Gastroesophageal sphincter (tissue), 3 donors: ENCODE measurements around the gene ZNG1F.
"Not testable (repeated sequence)": the region's sequence is repeated elsewhere in the genome, so short reads cannot be mapped to it uniquely, and the experiment has no call there.

ENCODE experiments used
- EP300 ChIP-seq: sonication (generic); formaldehyde crosslinking; IDR thresholded peaks from one replicate; pipeline ENCODE4 v1.6.1; 2017; ENCODE audit warnings: antibody characterized with exemption, mild to moderate bottlenecking
- POLR2A ChIP-seq, 2 donors: fragments of 450-650 bp; IDR thresholded peaks; one replicate each; pipeline ENCODE4 v1.6.1; 2017; ENCODE audit warnings: antibody characterized with exemption in 2 of 2, mild to moderate bottlenecking in 2 of 2, moderate library complexity in 1 of 2
- POLR2AphosphoS5 ChIP-seq: sonication (generic); formaldehyde crosslinking; IDR thresholded peaks from one replicate; pipeline ENCODE4 v1.6.1; 2017; ENCODE audit warnings: antibody characterized with exemption
- TF ChIP-seq, protein P1 (sequence below), 4 experiments: fragments of 200-600 bp in 2 of 4; fragments of 450-650 bp in 2 of 4; sonication (generic) in 1 of 4; IDR thresholded peaks; one replicate each; pipeline ENCODE4 v1.5.1; 2017 to 2019; ENCODE audit warnings: antibody characterized with exemption in 4 of 4, mild to moderate bottlenecking in 2 of 4, moderate library complexity in 2 of 4

DNA sequence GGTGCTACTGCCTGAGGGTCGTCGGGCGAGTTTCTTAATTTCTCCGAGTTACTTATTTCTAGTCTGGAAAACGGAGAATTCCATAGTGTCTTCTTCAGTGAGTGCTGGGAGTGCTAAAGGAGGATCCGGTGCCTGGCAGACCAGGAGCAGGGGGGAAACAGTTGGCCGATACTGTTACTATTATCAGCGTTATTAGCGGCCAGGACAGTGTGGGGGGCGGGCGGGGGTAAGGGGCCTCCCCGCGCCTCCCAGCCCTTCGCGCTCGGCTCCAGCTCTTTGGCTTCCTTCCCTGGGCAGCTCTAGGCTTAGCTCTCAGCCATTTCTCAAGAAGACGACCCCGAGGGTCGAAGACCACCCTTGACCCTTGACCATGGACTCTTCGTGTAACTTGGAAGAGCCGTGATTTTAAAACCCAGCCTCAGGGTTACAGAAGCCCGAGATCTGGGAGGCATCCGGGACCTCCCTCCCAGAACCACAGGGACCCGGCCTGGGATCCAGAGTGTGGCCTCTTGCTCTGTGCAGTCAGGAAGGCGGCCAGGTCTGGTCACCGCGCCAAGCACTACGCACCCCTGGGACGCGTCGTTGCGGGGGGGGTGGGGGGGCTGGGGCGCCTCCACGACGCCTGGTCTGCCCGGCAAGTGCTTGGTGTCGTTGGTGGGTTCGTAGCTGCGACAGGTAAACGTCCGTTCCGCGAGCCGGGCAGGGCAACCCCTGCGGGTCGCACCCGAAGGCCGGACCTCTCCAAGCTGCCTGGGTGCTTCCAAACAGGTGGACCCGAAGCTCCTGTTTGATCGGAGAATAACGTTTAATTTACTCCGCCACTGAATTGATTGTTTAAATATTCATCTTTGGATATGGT is 64.6 kb downstream of the ZNG1F start:
- TF ChIP-seq, protein P1, sequence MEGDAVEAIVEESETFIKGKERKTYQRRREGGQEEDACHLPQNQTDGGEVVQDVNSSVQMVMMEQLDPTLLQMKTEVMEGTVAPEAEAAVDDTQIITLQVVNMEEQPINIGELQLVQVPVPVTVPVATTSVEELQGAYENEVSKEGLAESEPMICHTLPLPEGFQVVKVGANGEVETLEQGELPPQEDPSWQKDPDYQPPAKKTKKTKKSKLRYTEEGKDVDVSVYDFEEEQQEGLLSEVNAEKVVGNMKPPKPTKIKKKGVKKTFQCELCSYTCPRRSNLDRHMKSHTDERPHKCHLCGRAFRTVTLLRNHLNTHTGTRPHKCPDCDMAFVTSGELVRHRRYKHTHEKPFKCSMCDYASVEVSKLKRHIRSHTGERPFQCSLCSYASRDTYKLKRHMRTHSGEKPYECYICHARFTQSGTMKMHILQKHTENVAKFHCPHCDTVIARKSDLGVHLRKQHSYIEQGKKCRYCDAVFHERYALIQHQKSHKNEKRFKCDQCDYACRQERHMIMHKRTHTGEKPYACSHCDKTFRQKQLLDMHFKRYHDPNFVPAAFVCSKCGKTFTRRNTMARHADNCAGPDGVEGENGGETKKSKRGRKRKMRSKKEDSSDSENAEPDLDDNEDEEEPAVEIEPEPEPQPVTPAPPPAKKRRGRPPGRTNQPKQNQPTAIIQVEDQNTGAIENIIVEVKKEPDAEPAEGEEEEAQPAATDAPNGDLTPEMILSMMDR (IDR thresholded peaks at IDR 0.05) = not testable (repeated sequence)
- not testable (repeated sequence) for TF ChIP-seq POLR2A (IDR thresholded peaks at IDR 0.05); POLR2AphosphoS5; EP300
